Measurements from ENCODE around the gene THRB.
A peak's percentile ranks its signal among the peaks of the same experiment; 100 is the strongest.

THRB gene

GRCh38 chr3:24457719-24458118, 36.9 kb downstream of the THRB start:
- DNase-seq (ENCODE audit: low read depth): peak; percentile 76
- TF ChIP-seq, protein P1, sequence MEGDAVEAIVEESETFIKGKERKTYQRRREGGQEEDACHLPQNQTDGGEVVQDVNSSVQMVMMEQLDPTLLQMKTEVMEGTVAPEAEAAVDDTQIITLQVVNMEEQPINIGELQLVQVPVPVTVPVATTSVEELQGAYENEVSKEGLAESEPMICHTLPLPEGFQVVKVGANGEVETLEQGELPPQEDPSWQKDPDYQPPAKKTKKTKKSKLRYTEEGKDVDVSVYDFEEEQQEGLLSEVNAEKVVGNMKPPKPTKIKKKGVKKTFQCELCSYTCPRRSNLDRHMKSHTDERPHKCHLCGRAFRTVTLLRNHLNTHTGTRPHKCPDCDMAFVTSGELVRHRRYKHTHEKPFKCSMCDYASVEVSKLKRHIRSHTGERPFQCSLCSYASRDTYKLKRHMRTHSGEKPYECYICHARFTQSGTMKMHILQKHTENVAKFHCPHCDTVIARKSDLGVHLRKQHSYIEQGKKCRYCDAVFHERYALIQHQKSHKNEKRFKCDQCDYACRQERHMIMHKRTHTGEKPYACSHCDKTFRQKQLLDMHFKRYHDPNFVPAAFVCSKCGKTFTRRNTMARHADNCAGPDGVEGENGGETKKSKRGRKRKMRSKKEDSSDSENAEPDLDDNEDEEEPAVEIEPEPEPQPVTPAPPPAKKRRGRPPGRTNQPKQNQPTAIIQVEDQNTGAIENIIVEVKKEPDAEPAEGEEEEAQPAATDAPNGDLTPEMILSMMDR (IDR thresholded peaks at IDR 0.05; ENCODE audit: insufficient read depth, low read depth, low read length, missing control alignments): no peak
- H3K4me3 ChIP-seq (ENCODE audit: low read length): no peak overlapping the region

DNA sequence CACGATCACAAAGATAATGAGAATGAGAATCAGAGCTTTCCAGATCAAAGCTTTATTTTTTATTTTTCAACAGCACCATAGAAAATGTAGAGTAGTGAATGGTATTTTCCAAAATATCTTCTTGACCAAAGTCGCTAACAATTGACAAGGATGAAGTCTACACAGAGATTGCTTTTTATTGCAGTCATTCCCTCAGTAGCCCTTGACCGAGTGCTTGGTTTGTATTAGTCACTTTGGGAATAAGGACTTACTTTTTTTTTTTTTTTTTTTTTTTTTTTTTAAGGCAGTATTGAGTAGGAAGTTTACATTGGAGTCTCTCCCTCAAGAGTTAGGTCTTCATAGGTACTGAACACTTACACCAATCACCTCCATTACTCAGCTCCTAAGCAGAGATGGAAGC, 39.8 kb downstream of the THRB start:
- TF ChIP-seq, protein P1 (IDR thresholded peaks at IDR 0.05; ENCODE audit: insufficient read depth, low read depth, low read length, missing control alignments): no peak
- H3K4me3 ChIP-seq (ENCODE audit: low read length): no peak overlapping the region
- DNase-seq (ENCODE audit: low read depth): no peak

GRCh38 chr3:24454393-24454792, 40.3 kb downstream of the THRB start:
- no peak overlapping the region for H3K4me3 ChIP-seq (ENCODE audit: low read length)
- TF ChIP-seq, protein P1 (IDR thresholded peaks at IDR 0.05; ENCODE audit: insufficient read depth, low read depth, low read length, missing control alignments): no peak
- no peak for DNase-seq (ENCODE audit: low read depth)

GRCh38 chr3:24451461-24452099, 43.1 kb downstream of the THRB start:
- TF ChIP-seq, protein P1 (IDR thresholded peaks at IDR 0.05; ENCODE audit: insufficient read depth, low read depth, low read length, missing control alignments): no peak
- peak; percentile 28 for DNase-seq (ENCODE audit: low read depth)
- H3K4me3 ChIP-seq (ENCODE audit: low read length): no peak overlapping the region

GRCh38 chr3:24450160-24450907, 44.3 kb downstream of the THRB start:
- TF ChIP-seq, protein P1 (IDR thresholded peaks at IDR 0.05; ENCODE audit: insufficient read depth, low read depth, low read length, missing control alignments): no peak

DNA sequence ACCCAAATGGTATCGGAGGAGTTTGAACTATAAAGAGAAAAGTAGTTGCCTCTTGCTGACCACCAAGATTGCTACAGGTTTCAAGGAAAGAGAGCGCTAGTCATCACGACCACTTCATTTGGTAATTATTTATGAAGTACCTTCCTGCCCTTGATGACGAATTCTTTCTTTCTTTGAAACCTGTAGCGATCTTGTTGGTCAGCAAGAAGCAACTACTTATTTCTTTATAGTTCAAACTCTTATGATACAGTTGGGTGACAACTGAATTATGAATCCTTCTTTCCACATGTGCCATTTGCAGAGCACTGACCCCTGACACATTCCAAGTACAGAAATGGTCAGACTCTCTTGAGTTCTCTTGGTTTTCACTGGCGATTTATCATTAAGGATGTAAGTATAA, 46.8 kb downstream of the THRB start:
- DNase-seq (ENCODE audit: low read depth): no peak
- H3K4me3 ChIP-seq (ENCODE audit: low read length): no peak overlapping the region
- TF ChIP-seq, protein P1 (IDR thresholded peaks at IDR 0.05; ENCODE audit: insufficient read depth, low read depth, low read length, missing control alignments): no peak

More at GRCh38 chr3:24450160-24450907, 44.3 kb downstream of the THRB start:
- peak; percentile 18 for DNase-seq (ENCODE audit: low read depth)
- H3K4me3 ChIP-seq (ENCODE audit: low read length): no peak overlapping the region
